ENCODE results near the gene GPC1. TPM values are rescaled to one million over a fixed set of nuclear protein-coding genes. Genes with fewer than 3 reads are reported as not detected.

Gene GPC1
- total and polyA plus RNA-seq, 2 donors (not counting 3 experiments of a cell fraction or from before 2014, with no cell fraction given) = 9.6 to 31.1 TPM

GRCh38 chr2:240457223-240458043 is 22.0 kb downstream of the GPC1 start:
- H4K20me1 ChIP-seq (replicated peaks; ENCODE audit: control insufficient read depth, extremely low read depth, insufficient read depth, low read length) = no peaks in the 10 kb centered on the region
- no peaks in the 10 kb centered on the region for H3K79me2 ChIP-seq (ENCODE audit: control insufficient read depth, insufficient read depth, low read length)
- no peak overlapping the region for H3K27ac ChIP-seq (ENCODE audit: insufficient read depth, low read depth, low read length)
- no peak overlapping the region for H3K4me2 ChIP-seq (ENCODE audit: insufficient read depth, low read length)
- ChIA-PET POLR2A (no interaction called here), CTCF (no interaction called here)
- intact Hi-C loops (cut with micrococcal nuclease) = no loop called here
- no peaks in the 10 kb centered on the region for H3K36me3 ChIP-seq (ENCODE audit: control insufficient read depth in 2 of 2, extremely low read depth in 1 of 2, insufficient read depth in 2 of 2, low read length in 2 of 2)
- H3K9me3 ChIP-seq (replicated peaks; ENCODE audit: control insufficient read depth, insufficient read depth, low read length) = no peaks in the 10 kb centered on the region
- peaks cover 22 to 24% of the 10 kb centered on the region in 2 experiments for H3K27me3 ChIP-seq (ENCODE audit: control insufficient read depth in 2 of 2, insufficient read depth in 2 of 2, low read length in 2 of 2)
- no peak overlapping the region for H3K4me3 ChIP-seq (replicated peaks in 1 of 3; ENCODE audit: insufficient read depth in 1 of 3, low read depth in 1 of 3, low read length in 3 of 3)
- no peaks in the 10 kb centered on the region for H3K9me1 ChIP-seq (replicated peaks; ENCODE audit: control insufficient read depth, extremely low read depth, insufficient read depth, low read length)
- H3K9ac ChIP-seq (replicated peaks; ENCODE audit: extremely low read depth, insufficient read depth, low read length) = no peak overlapping the region
- no peak for FAIRE-seq
- dilution Hi-C loops (cut with MboI; ENCODE audit: extremely low pct_ligation_motif_present, low sequenced_read_pairs) = no loop called here
- no peaks in the 10 kb centered on the region for H3K4me1 ChIP-seq (ENCODE audit: control insufficient read depth, extremely low read depth, insufficient read depth, low read length)
- H2AFZ ChIP-seq (ENCODE audit: low read depth, low read length) = no peak overlapping the region
- TF ChIP-seq MYC (IDR thresholded peaks at IDR 0.05; ENCODE audit: low read depth, low read length) (no peak), EZH2 (IDR thresholded peaks at IDR 0.05; ENCODE audit: borderline replicate concordance, low read depth, low read length, severe bottlenecking) (no peak), JUN (IDR thresholded peaks at IDR 0.05; ENCODE audit: borderline replicate concordance, insufficient read depth, insufficient read length, low read depth) (no peak), CTCF (IDR thresholded peaks at IDR 0.05; ENCODE audit: extremely low read depth in 1 of 2, insufficient read depth in 1 of 2, low read depth in 1 of 2, low read length in 2 of 2) (no peak), MAX (IDR thresholded peaks at IDR 0.05; ENCODE audit: insufficient read depth, insufficient read length) (no peak), POLR2A (IDR thresholded peaks at IDR 0.05; ENCODE audit: low read depth, low read length) (no peak), POLR2AphosphoS5 (IDR thresholded peaks at IDR 0.05; ENCODE audit: insufficient read depth, low read depth, low read length) (no peak), FOS (IDR thresholded peaks at IDR 0.05; ENCODE audit: borderline replicate concordance, insufficient read depth, low read length) (no peak)
- no peak for DNase-seq (ENCODE audit: low read depth, low spot score)
- no TSS peak for BruUV-seq (replicated peaks)
